ENCODE results near the gene PMM2.

The PMM2 gene

GRCh38 chr16:8894736-8895334 lies 97.2 kb downstream of the PMM2 start:
- no peak overlapping the region for H3K9ac ChIP-seq (ENCODE audit: low read depth, low read length, poor library complexity, severe bottlenecking)
- no peaks in the 10 kb centered on the region for H3K4me1 ChIP-seq (ENCODE audit: insufficient read depth, low read length, poor library complexity, severe bottlenecking)
- no peak overlapping the region for H3K4me3 ChIP-seq (ENCODE audit: low read length, poor library complexity, severe bottlenecking)
- H2AFZ ChIP-seq (ENCODE audit: low read length): no peak overlapping the region
- no peaks in the 10 kb centered on the region for H3F3A ChIP-seq (ENCODE audit: low read depth)
- peaks cover 53% of the 10 kb centered on the region; the same call in 1 of the 2 replicates for H3K36me3 ChIP-seq (ENCODE audit: insufficient read depth, low read length)
- TF ChIP-seq EZH2phosphoT487 (IDR thresholded peaks at IDR 0.05; ENCODE audit: borderline replicate concordance): no peak
- no peak for TF ChIP-seq CTCF (conservative IDR thresholded peaks at IDR 0.05; ENCODE audit: low read length)
- no peaks in the 10 kb centered on the region for H3K9me2 ChIP-seq (replicated peaks; ENCODE audit: low read depth, low read length)
- H4K20me1 ChIP-seq (ENCODE audit: insufficient read depth, low read length, poor library complexity, severe bottlenecking): no peaks in the 10 kb centered on the region
- no peaks in the 10 kb centered on the region for H3K9me3 ChIP-seq (ENCODE audit: insufficient read depth, low read depth, low read length)
- no peak overlapping the region for H3K4me2 ChIP-seq (ENCODE audit: low read depth, low read length, poor library complexity, severe bottlenecking)
- H3K79me2 ChIP-seq (ENCODE audit: insufficient read depth, low read length): no peaks in the 10 kb centered on the region
- no peaks in the 10 kb centered on the region for H3K27me3 ChIP-seq (ENCODE audit: insufficient read depth, low read length, poor library complexity, severe bottlenecking)

- H3K9me3 ChIP-seq (ENCODE audit: insufficient read depth, low read depth, low read length): no peaks in the 10 kb centered on the region
- H3K27me3 ChIP-seq (ENCODE audit: insufficient read depth, low read length, poor library complexity, severe bottlenecking): no peaks in the 10 kb centered on the region
- no peak overlapping the region for H2AFZ ChIP-seq (ENCODE audit: low read length)
- H3K4me1 ChIP-seq (ENCODE audit: insufficient read depth, low read length, poor library complexity, severe bottlenecking): no peaks in the 10 kb centered on the region
- H3K4me3 ChIP-seq (ENCODE audit: low read length, poor library complexity, severe bottlenecking): no peak overlapping the region
- peaks cover 79% of the 10 kb centered on the region; the same call in 1 of the 2 replicates for H3K36me3 ChIP-seq (ENCODE audit: insufficient read depth, low read length)
- H4K20me1 ChIP-seq (ENCODE audit: insufficient read depth, low read length, poor library complexity, severe bottlenecking): no peaks in the 10 kb centered on the region
- H3K79me2 ChIP-seq (ENCODE audit: insufficient read depth, low read length): no peaks in the 10 kb centered on the region
- no peak for TF ChIP-seq EZH2phosphoT487 (IDR thresholded peaks at IDR 0.05; ENCODE audit: borderline replicate concordance)
- no peak for TF ChIP-seq CTCF (conservative IDR thresholded peaks at IDR 0.05; ENCODE audit: low read length)
- H3F3A ChIP-seq (ENCODE audit: low read depth): no peaks in the 10 kb centered on the region
- H3K9ac ChIP-seq (ENCODE audit: low read depth, low read length, poor library complexity, severe bottlenecking): no peak overlapping the region
- no peaks in the 10 kb centered on the region for H3K9me2 ChIP-seq (replicated peaks; ENCODE audit: low read depth, low read length)
- no peak overlapping the region for H3K4me2 ChIP-seq (ENCODE audit: low read depth, low read length, poor library complexity, severe bottlenecking)
Observed at GRCh38 chr16:8898660-8899318, 101.2 kb downstream of the PMM2 start.

Data from Loucy (cell line).